GM18861 (cell line): Measurements from ENCODE around the gene TNS1.

ENCODE experiments used
- ATAC-seq: cut with Tn5 transposase; IDR thresholded peaks from one replicate; pipeline ENCODE4 v1.9.1; 2021; ENCODE audit not compliant: unreplicated experiment

Gene TNS1

DNA sequence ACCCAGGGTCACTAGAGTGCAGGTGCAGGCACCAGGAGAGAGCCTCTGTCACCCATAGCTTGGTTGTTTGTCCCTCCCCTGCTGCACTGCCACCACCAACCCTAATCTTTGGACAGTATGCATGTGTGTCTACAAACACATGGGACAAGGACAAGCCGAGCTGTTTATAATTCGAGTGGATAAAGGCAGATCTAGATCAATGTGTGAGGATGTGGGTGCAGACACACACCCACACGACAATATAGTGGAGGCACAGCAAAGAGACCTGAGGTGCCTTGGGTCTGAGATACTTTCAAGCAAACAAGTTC lies 199.2 kb downstream of the TNS1 start:
- no peak for ATAC-seq

DNA sequence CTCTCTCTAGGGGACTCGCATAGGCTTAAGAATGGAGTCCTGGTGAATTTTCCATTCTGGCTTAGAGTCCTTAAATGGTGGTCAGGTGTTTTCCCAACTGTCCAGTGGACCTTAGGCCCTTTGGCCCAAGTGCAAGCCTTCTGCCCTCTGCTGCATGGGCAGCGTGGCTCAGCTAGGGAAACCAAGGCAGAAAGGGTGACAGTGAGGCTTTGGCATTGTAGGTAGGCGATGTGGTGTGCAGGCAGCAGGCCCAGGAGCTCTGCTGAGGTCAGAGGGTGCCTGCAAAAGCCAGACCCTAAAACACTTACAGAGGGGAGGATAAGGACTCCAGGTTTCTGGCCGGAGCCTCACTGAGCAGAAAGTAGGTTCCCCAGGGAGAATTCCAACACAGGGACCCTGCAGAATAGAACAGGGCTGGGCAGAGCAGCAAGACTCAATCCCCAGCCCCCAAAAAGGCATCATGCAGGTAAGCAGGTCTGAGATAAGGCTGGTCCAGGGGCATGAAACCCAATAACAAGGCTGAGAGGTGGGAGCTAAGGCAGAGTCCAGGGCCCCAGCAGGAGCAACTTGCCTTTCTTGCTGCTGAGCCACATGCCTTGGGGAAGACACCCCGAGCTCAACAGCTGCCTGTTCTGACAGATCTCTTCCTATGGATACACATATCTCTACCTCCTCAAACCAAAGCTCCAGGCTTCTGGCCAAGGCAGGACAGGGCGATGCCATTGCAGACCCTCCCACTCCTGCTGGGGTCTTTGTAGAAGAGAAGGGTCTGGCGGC lies 199.7 kb downstream of the TNS1 start:
- ATAC-seq = no peak

DNA sequence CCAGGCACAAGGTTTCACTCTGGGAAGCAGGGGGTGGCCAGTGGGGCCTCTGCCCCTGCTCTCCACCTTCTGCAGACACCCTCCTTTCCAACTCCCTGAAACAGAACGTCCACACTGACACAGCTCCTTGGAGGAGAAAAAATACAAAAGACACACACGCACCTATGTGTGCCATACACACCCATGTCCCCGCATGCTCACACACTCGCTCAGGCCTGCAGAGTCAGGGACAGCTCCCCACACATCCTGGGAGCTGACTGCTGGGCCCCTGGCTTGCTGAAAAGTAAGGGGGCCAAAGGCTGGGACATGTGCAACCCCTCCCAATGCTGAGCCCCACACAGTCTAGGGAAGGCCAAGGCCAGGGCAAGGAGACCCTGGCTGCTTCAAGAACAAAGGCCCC lies 200.5 kb downstream of the TNS1 start:
- ATAC-seq = no peak

DNA sequence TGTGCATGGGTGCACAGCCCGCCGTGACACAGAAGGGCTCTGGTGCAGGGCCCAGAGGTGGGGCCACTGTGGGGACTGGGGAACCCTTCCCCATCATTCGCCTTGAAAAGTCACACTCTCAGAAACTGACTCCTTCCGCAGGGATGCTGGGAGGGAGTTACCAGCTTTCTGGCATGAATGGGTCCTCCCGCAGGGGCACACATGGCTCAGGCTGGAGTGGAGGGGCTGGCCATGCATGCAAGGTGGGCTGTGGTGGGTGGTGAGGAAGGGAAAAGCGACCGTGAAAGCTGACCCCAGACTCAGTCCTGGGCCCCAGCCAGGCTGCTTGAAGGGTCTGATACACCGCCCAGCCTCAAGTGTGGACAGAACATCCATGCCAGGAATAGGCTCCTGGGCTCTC lies 201.1 kb downstream of the TNS1 start:
- no peak for ATAC-seq

DNA sequence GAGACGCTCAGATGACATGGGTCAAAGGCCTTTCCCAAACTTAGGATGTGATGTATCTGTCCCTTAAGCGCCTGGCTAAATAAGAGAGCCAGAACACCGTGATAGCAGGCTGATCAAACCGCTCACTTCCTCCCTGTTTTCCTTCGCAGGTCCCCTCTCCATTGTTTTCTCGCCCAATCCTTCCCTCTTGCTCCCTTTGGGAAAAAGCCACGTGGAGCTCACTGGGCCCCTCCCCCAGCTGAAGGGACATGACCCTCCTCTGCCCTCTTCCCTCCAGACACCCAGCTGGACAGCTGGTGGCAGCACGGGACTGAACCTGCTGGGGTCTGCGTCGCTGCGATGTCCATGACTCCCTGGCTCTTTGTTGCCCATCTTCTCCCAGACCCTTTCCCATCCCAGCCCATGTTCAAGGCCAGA lies 201.7 kb downstream of the TNS1 start:
- ATAC-seq = no peak

DNA sequence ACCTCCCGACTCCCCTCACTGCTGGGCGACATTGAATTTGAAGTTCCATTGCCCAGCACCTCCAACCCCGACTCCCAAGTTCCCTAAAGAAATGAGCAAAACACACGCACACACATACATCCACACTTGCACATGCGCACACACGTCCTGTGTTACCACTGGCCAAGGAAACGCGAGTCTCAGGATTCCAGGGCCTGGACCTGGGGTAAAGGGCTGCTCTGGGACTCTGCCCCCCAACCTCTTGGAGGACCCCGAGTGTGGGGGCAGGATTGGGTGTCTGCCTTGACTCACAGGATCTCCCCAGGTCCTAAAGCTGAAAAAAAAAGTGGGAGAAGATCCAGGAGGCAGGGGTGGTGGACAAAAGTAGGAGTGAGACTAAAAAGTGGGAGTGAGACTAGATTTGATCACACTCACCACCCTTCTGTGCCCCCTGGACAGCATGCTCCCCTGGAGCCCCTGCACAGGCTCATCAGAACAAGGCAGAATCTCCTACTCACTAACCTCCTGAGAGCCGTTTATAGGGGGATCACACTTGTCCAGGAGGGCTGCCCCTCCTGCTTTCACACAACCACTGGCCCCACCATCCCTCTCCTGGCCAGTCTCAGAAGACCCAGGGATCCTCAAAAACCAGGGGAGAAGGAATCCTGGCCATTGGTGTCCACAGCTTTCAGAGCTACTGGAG lies 202.2 kb downstream of the TNS1 start:
- no peak for ATAC-seq

DNA sequence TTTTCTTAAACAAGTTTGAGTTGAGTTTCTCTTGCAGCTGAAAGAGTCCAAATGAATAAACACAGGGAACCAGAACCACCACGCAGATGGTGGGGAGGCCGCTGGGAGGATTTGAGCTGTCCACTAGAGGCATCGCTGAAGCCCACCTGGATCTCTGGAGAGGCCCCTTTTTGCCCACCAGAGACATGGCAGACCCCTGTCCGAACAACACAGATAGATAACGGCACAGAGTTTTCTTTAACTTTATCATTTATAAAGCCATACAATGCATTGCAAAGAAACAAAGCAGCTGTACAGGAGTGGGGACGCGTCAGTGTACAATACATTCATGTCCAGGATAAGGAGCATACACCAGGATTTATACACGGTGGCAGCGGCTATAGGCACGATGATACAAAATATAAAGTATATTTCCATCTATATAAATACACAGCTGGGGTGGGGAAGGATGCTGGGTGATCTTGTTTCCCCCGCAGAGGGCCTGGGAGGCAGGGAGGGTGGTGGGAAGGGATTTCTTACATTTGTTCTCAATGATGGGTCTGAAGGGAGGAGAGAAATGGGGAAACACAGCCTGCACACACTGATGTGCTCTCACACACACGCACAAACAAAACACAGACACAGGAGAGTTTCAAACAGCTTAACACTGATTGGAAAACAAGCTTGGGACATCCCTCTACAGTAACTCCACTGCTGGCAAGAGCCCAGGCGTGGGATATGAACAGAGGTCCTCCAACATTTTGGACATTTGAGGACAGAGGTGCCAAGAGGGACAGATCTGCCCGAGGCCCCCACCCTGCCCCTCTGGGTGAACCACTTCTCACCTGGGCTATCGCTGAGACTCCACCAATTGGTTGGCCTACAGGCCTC lies 203.0 kb downstream of the TNS1 start:
- no peak for ATAC-seq

DNA sequence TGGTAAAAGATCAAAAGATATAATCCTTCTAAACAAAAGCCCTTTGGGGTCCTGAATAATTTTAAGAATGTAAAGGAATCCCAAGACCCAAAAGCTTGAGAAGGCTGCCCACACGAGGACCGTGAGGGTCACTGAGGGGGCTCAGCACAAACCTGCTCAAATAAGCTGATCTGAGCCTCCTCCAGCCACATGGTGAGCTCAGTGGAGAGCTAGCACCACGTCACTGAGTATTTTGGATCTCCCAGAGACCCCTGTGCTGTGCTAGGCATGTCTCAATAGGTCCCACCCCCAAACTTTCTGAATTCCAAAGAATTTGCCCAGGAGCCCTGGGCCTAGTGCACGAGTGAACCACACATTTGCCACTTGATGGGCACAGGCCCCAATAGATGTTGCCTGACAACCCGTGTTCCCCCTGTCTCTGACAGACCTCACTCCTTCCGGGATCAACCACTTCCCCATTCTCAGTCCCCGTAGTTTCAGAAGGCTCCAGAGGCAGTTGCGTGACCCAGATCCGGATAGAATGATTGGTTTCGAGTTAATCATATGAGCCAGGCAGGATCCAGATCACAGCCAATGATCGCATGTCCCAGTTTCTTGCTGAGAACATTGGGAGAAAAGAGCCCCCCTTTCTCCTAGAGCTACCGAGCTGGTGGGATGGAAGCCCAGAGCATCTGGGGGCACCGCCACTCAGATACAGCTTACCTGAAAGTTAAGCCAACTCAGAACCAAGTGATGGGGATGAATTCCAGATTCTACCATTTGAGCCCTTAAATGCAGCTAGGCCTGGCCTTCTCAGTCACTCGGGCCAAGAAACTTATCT lies 203.8 kb downstream of the TNS1 start:
- peak; percentile 56 for ATAC-seq

DNA sequence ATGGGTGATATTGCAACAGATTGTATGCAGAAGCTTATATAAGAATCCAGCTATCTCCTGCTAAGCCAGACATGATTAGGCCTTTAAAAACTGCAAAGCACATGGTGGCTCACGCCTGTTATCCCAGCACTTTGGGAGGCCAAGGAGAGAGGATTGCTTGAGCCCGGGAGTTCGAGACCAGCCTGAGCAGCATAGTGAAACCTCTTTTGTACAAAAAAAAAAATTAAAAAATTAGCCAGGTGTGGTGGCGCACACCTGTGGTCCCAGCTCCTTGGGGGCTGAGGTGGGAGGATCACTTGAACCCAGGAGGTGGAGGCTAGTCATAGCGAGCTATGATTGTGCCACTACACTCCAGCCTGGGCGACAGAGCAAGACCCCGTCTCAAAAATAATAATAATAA lies 204.6 kb downstream of the TNS1 start:
- no peak for ATAC-seq

DNA sequence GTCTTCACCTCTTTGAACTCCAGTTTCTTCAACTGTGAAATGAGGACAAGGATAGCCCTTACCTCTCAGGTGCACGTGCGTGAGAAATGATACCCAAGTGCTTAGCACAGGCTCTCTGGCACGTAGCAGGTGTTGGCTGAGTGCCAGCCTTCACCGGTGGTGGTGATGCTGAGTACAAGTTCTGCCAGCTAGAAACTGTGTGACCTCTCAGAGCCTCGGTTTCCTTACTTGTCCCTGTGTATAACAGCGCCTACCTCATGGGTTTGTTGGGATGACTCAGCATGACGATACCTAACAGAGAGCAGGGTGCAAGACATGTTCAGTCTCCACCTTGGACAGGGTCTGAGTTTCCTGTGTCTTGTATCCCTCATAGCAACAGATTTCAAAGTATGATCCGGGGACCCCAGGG lies 205.1 kb downstream of the TNS1 start:
- ATAC-seq = no peak

DNA sequence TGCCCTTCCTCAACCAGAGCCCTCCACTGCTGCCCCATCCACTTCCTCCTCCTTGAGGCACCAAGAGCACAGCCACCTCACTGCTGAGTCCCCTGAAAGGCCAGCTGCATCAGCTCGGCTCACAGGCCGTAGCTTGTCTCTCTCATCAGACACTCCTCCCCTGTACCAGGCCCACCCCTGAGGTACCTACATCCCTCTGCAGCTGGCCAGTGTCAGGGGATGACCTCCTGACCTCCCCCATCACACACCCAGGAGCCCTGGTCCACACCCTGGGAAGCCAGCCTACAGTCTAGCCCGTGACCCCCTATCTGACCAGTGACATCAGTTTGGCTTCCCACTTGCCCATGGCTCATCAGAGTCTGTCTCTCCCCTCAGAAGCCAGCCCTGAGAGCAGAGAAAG lies 205.6 kb downstream of the TNS1 start:
- no peak for ATAC-seq

DNA sequence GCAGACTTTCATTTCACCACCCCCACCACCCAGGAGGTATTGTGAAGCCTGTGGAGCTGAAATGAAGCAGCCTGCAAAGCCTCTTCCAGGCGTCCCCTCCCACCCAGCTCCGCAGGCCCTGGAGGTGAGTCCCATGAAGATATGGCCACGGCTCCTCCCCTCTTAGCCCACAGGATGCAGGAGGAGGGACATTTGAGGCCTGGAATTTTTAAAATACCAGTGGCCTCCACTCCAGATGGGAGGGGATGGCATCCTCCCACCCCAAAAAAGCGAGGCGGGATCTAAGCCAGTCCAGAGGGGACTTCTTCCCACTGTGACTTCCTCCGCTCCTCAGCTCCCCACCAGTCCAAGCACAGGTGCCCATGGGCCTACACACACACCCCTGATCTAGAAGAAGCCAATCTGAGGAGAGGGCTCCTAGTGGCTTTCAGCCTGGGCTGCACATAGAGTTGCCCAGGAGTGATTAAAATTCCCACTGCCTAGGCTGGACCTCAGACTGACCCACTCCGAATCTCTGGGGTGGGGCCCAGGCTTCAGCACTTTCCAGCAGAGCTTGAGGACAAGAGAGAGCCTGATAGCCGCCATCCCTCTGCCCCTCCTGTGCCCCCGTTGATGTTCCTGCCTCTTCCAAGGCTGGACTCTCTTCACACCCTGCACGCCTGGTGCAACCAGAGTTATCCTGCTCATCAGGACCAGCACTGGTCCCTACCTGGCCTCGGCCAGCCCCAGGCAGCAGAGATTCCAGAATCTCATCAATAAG lies 206.9 kb downstream of the TNS1 start:
- ATAC-seq = no peak

DNA sequence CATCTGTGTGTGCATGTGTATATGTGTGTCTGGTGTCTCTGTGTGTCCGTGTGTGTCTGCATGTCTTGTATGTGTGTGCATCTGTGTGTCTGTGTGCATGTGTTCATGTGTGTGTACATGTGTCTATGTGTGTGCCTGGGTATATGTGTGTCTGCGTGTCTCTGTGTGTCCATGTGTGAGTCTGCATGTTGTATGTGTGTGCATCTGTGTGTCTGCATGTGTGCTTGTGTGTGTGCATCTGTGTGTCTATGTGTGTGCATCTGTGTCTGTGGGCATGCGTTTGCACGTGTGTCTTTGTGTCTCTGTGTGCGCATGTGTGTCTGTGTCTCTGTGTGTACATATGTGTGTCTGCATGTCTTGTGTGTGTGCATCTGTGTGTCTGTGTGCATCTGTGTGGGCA lies 207.7 kb downstream of the TNS1 start:
- no peak for ATAC-seq

DNA sequence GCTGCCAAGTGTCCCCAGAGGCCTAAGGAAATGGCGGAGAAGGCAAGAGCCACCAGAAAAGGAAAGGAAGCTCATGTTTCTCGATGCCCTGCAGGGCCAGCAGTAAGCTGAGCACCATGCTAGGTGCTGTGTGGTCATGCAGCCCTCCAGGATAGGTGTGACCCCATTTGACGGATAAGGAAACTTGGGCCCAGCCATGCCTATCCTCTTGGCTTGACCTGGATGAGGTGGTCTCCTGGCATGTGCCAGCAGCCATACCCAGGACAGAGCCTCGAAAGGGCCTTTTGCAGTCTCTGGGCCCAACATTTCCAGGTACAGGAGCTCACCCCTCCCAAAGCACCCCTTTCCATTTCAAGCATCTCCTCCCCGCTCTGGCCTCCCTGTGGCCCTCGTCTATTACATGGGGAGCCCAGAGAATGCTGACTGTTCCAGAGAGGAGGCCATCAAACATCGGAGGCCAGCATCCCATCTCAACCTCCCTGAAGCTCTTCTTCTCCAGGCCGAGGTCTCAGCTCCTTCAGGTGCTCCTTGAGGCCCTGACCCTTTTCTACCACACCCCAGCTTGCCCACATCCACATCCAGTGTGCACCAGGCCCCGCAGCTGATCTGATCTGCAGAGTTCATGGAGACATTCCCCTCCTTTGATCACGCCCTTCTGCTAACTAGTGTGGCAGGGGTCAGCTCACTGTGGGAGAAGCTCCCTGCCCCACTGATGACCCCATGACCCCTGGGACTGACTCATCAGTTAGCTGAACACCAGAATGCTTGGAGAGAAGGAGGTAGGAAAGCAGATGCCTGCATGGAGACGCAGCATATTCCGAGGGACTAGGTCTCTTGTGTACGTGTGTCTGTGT lies 208.4 kb downstream of the TNS1 start:
- no peak for ATAC-seq

DNA sequence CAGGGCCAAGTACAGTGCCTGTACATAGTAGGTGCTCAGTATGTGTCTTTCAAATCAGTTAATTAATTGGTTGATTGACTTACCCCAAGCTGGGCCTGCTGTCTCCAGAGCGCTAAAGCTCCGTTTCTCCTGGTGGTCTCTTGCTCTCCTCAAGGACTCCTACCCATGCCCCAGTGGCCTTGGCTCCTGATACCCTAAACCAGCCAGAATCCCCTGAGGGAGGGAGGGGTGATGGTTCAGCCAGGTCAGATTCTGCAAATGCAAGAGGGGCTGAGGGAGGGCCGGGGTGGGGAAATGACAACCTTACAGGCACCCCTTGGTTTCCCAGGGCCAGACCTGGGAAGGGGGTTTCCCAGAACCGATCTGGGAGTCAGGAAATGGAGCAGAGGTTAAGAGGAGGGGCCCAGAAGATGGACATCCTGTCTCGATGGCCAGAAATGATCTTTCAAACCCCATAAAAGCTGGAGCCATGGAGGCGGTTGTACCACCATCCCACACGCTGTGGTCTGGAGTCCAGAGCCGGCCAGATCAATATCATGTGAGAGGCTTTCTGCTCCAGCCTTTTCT lies 209.1 kb downstream of the TNS1 start:
- no peak for ATAC-seq

DNA sequence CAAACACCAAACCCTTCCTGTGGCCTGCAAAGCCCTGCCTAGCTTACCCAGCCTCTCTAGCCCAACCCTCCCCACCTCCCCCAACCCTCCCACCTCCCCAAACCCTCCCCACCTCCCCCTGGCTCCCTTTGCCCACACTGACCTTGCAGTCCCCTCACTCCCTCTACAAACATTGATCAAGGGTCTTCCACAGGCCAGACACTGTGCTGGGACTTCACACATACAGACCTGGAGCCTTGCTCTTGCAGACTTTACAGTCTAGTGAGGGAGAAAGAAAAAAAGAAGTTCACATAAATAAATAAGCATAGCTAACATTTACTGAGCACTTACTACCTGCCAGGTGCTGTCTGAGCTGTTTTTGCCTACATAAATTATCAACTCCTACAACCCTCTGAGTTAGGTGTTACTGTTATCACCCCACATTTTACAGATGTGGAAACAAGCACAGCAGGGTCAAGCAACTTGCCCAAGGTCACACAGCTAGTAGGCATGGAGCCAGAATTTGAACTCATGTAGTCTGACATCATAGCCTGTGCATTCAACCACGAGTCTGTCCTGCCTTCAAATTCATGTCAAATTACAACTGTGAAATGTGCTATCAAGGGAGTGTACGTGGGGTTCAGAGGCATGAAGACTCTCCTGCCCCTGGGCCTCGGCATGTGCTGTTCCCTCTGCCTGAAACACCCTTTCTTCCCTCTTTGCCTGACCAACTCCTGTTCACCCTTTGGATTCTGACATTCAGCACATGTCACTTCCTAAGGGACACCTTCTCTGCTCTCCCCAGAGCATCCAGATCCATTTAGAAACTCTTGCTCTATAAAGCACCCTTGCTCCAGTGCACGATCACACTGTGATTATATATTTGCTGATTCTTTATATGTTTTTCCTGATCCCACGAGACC lies 209.9 kb downstream of the TNS1 start:
- ATAC-seq = no peak

DNA sequence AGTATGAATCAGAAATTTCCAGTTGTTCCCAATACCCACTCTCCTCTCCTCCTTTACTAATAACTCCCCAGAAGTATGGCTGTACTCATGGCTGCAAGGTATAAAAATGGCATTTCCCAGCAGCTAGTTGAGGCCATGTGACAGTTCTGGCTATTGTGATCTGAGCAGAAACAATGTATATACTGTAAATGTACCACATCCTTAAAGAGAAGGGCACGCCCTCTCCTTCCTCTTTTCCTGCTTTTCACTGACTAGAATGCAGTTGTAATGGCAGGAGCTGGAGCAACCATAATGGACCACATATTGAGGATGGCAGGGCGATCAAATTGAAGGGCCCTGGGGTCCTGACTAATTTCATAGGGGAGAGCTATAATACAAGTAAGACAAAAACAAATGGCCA lies 211.2 kb downstream of the TNS1 start:
- ATAC-seq = no peak
